Measurements from ENCODE around the gene TBC1D4.

GRCh38 chr13:75432811-75433244 is 49.1 kb downstream of the TBC1D4 start:
- TF ChIP-seq, protein P1, sequence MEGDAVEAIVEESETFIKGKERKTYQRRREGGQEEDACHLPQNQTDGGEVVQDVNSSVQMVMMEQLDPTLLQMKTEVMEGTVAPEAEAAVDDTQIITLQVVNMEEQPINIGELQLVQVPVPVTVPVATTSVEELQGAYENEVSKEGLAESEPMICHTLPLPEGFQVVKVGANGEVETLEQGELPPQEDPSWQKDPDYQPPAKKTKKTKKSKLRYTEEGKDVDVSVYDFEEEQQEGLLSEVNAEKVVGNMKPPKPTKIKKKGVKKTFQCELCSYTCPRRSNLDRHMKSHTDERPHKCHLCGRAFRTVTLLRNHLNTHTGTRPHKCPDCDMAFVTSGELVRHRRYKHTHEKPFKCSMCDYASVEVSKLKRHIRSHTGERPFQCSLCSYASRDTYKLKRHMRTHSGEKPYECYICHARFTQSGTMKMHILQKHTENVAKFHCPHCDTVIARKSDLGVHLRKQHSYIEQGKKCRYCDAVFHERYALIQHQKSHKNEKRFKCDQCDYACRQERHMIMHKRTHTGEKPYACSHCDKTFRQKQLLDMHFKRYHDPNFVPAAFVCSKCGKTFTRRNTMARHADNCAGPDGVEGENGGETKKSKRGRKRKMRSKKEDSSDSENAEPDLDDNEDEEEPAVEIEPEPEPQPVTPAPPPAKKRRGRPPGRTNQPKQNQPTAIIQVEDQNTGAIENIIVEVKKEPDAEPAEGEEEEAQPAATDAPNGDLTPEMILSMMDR (IDR thresholded peaks at IDR 0.05) = no peak
- no peak for TF ChIP-seq POLR2A (IDR thresholded peaks at IDR 0.05)

Data from right lobe of liver (tissue), 4 donors.